Skeletal muscle satellite cell (primary cell): Measurements from ENCODE around the gene CLIP2.
"Not testable (repeated sequence)": the region's sequence is repeated elsewhere in the genome, so short reads cannot be mapped to it uniquely, and the experiment has no call there.

Experiments
- H3K27me3 ChIP-seq: 2 replicates; pipeline ENCODE4 v1.7.0; 2013; ENCODE audit warnings: low read length; ENCODE audit not compliant: control insufficient read depth, insufficient read depth
- H3K36me3 ChIP-seq: 2 replicates; pipeline ENCODE4 v1.7.0; 2013; ENCODE audit warnings: mild to moderate bottlenecking, control low read depth, low read length; ENCODE audit not compliant: insufficient read depth
- H3K4me1 ChIP-seq: 2 replicates; pipeline ENCODE4 v1.7.0; 2013; ENCODE audit warnings: low read length; ENCODE audit not compliant: control insufficient read depth, insufficient read depth
- H3K4me2 ChIP-seq: 2 replicates; pipeline ENCODE4 v1.7.0; 2013; ENCODE audit warnings: mild to moderate bottlenecking, low read length
- H3K4me3 ChIP-seq: 2 replicates; pipeline ENCODE4 v1.7.0; 2013; ENCODE audit warnings: low read length
- H3K9ac ChIP-seq: 2 replicates; pipeline ENCODE4 v1.7.0; 2013; ENCODE audit warnings: mild to moderate bottlenecking, low read depth, low read length, moderate library complexity
- H3K9me3 ChIP-seq: replicated peaks from 2 replicates; pipeline ENCODE4 v1.7.0; 2013; ENCODE audit warnings: mild to moderate bottlenecking, control low read depth, low read length

The CLIP2 gene

DNA sequence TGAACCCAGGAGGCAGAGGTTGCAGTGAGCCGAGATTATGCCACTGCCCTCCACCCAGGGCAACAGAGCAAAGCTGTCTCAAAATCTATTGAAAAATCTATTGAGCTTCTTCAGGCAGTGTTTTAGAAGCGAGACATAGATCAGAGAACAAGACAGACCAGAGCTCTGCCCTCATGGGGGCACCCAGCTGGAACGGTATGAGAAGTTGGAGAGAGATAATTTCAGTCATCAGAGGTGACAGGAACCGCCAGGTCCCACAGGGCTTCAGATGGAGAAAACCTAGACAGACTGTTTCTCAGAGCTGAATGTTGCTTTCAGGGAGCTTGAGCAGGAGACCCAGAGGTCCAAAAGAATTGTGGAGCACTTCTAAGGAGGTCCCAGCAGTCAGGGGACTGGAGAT is 150.3 kb downstream of the CLIP2 start:
- no peak overlapping the region for H3K4me2 ChIP-seq
- no peaks in the 10 kb centered on the region for H3K9me3 ChIP-seq
- H3K9ac ChIP-seq: no peak overlapping the region
- H3K36me3 ChIP-seq: no peaks in the 10 kb centered on the region
- no peaks in the 10 kb centered on the region for H3K4me1 ChIP-seq
- H3K27me3 ChIP-seq: no peaks in the 10 kb centered on the region
- no peak overlapping the region for H3K4me3 ChIP-seq

DNA sequence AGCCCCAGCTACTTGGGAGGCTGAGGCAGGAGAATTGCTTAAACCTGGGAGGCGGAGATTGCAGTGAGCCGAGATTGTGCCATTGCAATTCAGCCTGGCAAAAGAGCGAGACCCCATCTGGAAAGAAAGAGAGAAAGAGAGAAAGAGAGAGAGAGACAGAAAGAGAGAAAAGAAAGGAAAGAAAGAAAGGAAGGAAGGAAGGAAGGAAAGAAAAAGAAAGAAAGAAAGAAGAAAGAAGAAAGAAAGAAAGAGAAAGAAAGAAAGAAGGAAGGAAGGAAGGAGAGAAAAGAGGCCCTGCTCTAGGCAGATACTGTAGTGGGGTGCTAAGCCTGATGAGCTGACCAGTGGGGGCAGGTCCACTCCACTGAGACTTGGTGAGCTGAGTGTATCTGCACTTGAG is 150.9 kb downstream of the CLIP2 start:
- not testable (repeated sequence) for H3K27me3 ChIP-seq, H3K9ac ChIP-seq, H3K36me3 ChIP-seq, H3K4me1 ChIP-seq, H3K4me2 ChIP-seq, H3K4me3 ChIP-seq, H3K9me3 ChIP-seq

GRCh38 chr7:74441801-74442200 is 152.6 kb downstream of the CLIP2 start:
- Histone ChIP-seq H3K9ac (no peak overlapping the region), H3K27me3 (no peaks in the 10 kb centered on the region), H3K4me3 (no peak overlapping the region), H3K36me3 (no peaks in the 10 kb centered on the region), H3K4me2 (no peak overlapping the region), H3K4me1 (no peaks in the 10 kb centered on the region), H3K9me3 (no peaks in the 10 kb centered on the region)

DNA sequence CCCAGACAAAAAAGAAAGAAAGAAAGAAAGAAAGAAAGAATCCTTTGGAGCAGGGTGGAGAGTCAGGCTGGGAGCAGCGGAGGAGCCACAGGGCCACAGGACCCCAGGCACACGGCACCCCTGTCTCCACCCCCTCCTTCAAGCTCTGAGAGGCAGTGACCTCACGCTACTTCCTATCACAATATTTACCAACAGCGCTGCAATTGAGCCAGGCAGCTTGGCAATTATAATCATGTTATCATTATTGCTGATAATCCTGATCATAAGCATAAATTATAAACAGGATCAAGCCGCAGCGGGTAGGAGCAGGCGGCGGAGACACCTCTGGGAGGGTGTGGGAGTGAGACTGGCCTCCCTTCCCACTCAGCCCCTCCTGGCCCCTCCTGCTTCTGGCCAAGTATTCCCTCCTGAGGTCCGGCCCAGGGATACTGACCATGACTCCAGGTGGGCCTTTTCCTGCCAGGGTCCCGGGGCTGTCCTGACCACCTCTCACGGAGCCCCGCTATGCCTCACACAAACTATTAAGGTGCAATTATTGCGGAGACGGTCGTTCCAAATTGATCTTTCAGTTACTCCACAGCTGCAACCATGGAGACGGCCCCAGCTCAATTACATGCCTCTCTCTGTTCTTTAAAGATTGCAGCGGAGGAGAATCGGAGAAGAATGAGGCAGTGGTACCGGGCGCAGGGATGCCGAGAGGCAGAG is 154.5 kb downstream of the CLIP2 start:
- Histone ChIP-seq H3K4me2 (no peak overlapping the region), H3K36me3 (no peaks in the 10 kb centered on the region), H3K9ac (no peak overlapping the region), H3K27me3 (no peaks in the 10 kb centered on the region), H3K9me3 (no peaks in the 10 kb centered on the region), H3K4me1 (no peaks in the 10 kb centered on the region), H3K4me3 (no peak overlapping the region)

DNA sequence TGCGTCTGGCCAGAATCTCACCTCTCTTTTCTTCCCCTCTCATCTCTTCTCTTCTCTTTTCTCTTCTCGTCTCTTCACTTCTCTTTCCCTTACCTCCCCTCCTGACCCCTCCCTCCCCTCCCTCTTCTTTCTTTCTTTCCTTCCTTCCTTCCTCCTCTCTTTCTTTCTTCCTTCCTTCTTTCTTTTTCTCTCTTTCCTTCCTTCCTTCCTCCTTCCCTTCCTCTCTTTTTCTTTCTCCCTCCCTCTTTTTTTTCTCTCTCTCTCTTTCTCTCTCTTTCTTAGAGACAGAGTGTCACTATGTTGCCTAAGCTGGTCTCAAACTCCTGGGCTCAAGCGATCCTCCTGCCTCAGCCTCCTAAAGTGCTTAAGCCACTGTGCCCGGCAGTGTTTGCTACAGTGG is 159.9 kb downstream of the CLIP2 start:
- Histone ChIP-seq H3K9me3 (no peaks in the 10 kb centered on the region), H3K4me1 (peaks cover 16% of the 10 kb centered on the region), H3K27me3 (no peaks in the 10 kb centered on the region), H3K4me3 (no peak overlapping the region), H3K9ac (no peak overlapping the region), H3K4me2 (no peak overlapping the region), H3K36me3 (no peaks in the 10 kb centered on the region)

- Histone ChIP-seq H3K9me3 (no peaks in the 10 kb centered on the region), H3K4me2 (no peak overlapping the region), H3K27me3 (no peaks in the 10 kb centered on the region), H3K4me1 (peaks cover 20% of the 10 kb centered on the region), H3K4me3 (no peak overlapping the region), H3K36me3 (no peaks in the 10 kb centered on the region), H3K9ac (no peak overlapping the region)
Observed at GRCh38 chr7:74449809-74450397, 160.7 kb downstream of the CLIP2 start.

- H3K4me3 ChIP-seq: peak overlapping the region; percentile 83
- H3K9me3 ChIP-seq: no peaks in the 10 kb centered on the region
- H3K27me3 ChIP-seq: no peaks in the 10 kb centered on the region
- peaks cover 43% of the 10 kb centered on the region for H3K4me1 ChIP-seq
- peak overlapping the region; percentile 93 for H3K4me2 ChIP-seq
- H3K36me3 ChIP-seq: no peaks in the 10 kb centered on the region
- H3K9ac ChIP-seq: peak overlapping the region; percentile 86
Observed at GRCh38 chr7:74452748-74453321, 163.6 kb downstream of the CLIP2 start.

- Histone ChIP-seq H3K27me3 (no peaks in the 10 kb centered on the region), H3K4me2 (peak within 1 kb of the TSS; percentile 99), H3K4me1 (peaks cover 45% of the 10 kb centered on the region), H3K9me3 (no peaks in the 10 kb centered on the region), H3K9ac (peak within 1 kb of the TSS; percentile 93), H3K36me3 (no peaks in the 10 kb centered on the region), H3K4me3 (peak within 1 kb of the TSS; percentile 83)
Observed at GRCh38 chr7:74453322-74454011, 164.3 kb downstream of the CLIP2 start, which contains the start of gene GTF2IRD1. GTF2IRD1 (plus strand) TSS chr7:74453906; CDS start chr7:74508081, 54,175 bp downstream.

DNA sequence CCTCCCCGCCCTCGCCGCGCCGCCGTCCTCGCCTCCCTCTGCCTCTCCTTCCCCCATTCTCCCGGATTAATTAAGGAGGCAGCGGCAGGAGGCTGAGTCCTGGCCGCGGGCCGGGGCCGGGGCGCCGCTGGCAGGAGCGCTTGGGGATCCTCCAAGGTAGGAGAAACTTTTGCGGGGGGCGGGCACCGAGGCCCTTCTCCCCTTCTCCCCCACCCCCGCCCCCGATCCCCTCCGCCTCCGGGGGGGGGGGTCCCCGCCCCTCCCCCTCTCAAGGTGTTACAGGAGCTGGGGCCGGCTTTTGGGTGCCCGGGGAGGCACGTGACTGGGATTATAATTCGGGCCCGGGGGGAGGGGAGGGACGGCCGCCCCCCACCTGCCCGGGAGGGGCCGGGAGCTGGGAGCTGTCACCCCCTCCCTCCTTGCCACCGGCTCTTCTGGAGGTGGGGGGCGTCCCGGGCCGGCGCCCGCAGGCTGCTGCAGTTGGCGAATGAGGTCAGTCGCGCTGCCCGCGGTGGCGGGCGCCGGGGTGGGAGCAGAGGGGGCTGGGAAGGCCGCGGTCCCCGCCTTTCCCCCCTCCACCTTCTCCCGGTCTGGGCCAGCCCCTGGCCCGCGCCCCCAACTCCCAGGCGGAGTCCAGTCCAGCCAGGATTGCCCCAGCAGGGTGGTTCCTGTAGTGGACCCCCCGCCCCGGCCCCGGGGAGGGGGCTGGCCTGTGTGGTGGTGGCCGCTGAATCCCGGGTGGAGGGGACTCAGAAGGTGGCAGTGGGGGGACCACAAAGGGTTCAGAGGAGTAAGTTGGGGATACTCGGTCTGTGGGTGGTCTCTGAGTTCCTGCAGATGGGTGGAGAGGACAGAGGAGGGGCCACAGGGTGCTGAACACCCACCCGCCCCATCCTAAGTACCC is 165.1 kb downstream of the CLIP2 start:
- H3K4me3 ChIP-seq: peak overlapping the region; percentile 83
- peak overlapping the region; percentile 93 for H3K9ac ChIP-seq
- H3K36me3 ChIP-seq: peaks cover 3% of the 10 kb centered on the region
- H3K4me1 ChIP-seq: peaks cover 45% of the 10 kb centered on the region
- H3K9me3 ChIP-seq: no peaks in the 10 kb centered on the region
- H3K27me3 ChIP-seq: no peaks in the 10 kb centered on the region
- H3K4me2 ChIP-seq: peak overlapping the region; percentile 99

GRCh38 chr7:74454925-74455288 is 165.7 kb downstream of the CLIP2 start:
- peak overlapping the region; percentile 93 for H3K9ac ChIP-seq
- peak overlapping the region; percentile 99 for H3K4me2 ChIP-seq
- H3K4me1 ChIP-seq: peaks cover 51% of the 10 kb centered on the region
- H3K4me3 ChIP-seq: peak overlapping the region; percentile 83
- H3K36me3 ChIP-seq: peaks cover 3% of the 10 kb centered on the region
- no peaks in the 10 kb centered on the region for H3K9me3 ChIP-seq
- no peaks in the 10 kb centered on the region for H3K27me3 ChIP-seq
